IMR-90 (cell line): Measurements from ENCODE around the gene NDOR1. TPM values are rescaled to one million over a fixed set of nuclear protein-coding genes. Genes with fewer than 3 reads are reported as not detected.

Source experiments
- ATAC-seq: fragments of 200-7000 bp; cut with Tn5 transposase; 2 replicates; pipeline ENCODE4 v1.9.1; 2020; ENCODE audit warnings: low read depth, mild to moderate bottlenecking, moderate library complexity
- BruUV-seq: library from RNA; stranded (reverse); fragments of 400-500 nt; replicated peaks from 2 replicates; lab custom pipeline; 2021; lab: Mats Ljungman, UMichigan
- CTCF ChIA-PET: fragments of 300-600 bp; formaldehyde crosslinking; extraction: SDS; loops from one replicate; lab custom pipeline; 2021; ENCODE audit warnings: antibody characterized with exemption; lab: Yijun Ruan, JAX
- POLR2A ChIA-PET: fragments of 300-600 bp; sonication (Branson Sonifier 250); formaldehyde crosslinking; loops from one replicate; lab custom pipeline; 2022; ENCODE audit warnings: antibody characterized with exemption; ENCODE audit not compliant: unreplicated experiment; lab: Charles Lee
- DNase-seq: peaks from one replicate; pipeline ENCODE4 v3.0.0; 2013
- H2AFZ ChIP-seq: replicated peaks from 2 replicates; pipeline ENCODE3; 2013; ENCODE audit warnings: low read length, mild to moderate bottlenecking; ENCODE audit not compliant: poor library complexity
- H2AK5ac ChIP-seq: 2 replicates; pipeline ENCODE4 v1.6.1; 2013; ENCODE audit warnings: low read depth, low read length, inconsistent platforms
- H2AK9ac ChIP-seq: replicated peaks from 2 replicates; pipeline ENCODE3; 2013; ENCODE audit warnings: mild to moderate bottlenecking, low read depth, low read length, moderate library complexity; ENCODE audit not compliant: poor library complexity
- H2BK120ac ChIP-seq: 2 replicates; pipeline ENCODE4 v1.6.1; 2013; ENCODE audit warnings: low read depth, low read length, inconsistent platforms
- H2BK15ac ChIP-seq: 3 replicates; pipeline ENCODE4 v1.6.1; 2013; ENCODE audit warnings: low read depth, low read length, inconsistent platforms
- H2BK20ac ChIP-seq: 2 replicates; pipeline ENCODE4 v1.6.1; 2013; ENCODE audit warnings: low read depth, mild to moderate bottlenecking, inconsistent platforms, low read length, moderate library complexity
- H2BK5ac ChIP-seq: 2 replicates; pipeline ENCODE4 v1.6.1; 2013; ENCODE audit warnings: mild to moderate bottlenecking, low read depth, low read length, inconsistent platforms; ENCODE audit not compliant: poor library complexity, severe bottlenecking
- H3K14ac ChIP-seq: replicated peaks from 2 replicates; pipeline ENCODE4 v1.6.1; 2013; ENCODE audit warnings: low read depth, low read length, inconsistent platforms
- H3K18ac ChIP-seq: 2 replicates; pipeline ENCODE4 v1.6.1; 2013; ENCODE audit warnings: low read depth, low read length, control low read depth
- H3K23ac ChIP-seq: 2 replicates; pipeline ENCODE4 v1.6.1; 2013; ENCODE audit warnings: low read depth, low read length, inconsistent platforms
- H3K27ac ChIP-seq: 2 replicates; pipeline ENCODE4 v1.5.1; 2013; ENCODE audit warnings: mild to moderate bottlenecking, control low read depth, low read length; ENCODE audit not compliant: insufficient read depth
- H3K27me3 ChIP-seq: 2 replicates; pipeline ENCODE4 v1.6.1; 2013; ENCODE audit warnings: low read length; ENCODE audit not compliant: control insufficient read depth, insufficient read depth
- H3K36me3 ChIP-seq: 2 replicates; pipeline ENCODE4 v1.6.1; 2013; ENCODE audit warnings: low read length, mixed read lengths; ENCODE audit not compliant: control insufficient read depth, insufficient read depth
- H3K4ac ChIP-seq: 2 replicates; pipeline ENCODE4 v1.6.1; 2013; ENCODE audit warnings: low read depth, low read length, inconsistent platforms
- H3K4me1 ChIP-seq: 2 replicates; pipeline ENCODE4 v1.6.1; 2013; ENCODE audit warnings: low read length, mixed read lengths; ENCODE audit not compliant: control insufficient read depth, insufficient read depth
- H3K4me2 ChIP-seq: 2 replicates; pipeline ENCODE4 v1.6.1; 2013; ENCODE audit warnings: low read depth, mild to moderate bottlenecking, control low read depth, low read length, moderate library complexity
- H3K4me3 ChIP-seq: 2 replicates; pipeline ENCODE4 v1.5.1; 2013; ENCODE audit warnings: low read depth, mild to moderate bottlenecking, control low read depth, low read length, moderate library complexity; ENCODE audit not compliant: insufficient read depth
- H3K56ac ChIP-seq: 2 replicates; pipeline ENCODE4 v1.6.1; 2013; ENCODE audit warnings: low read length, inconsistent platforms; ENCODE audit not compliant: insufficient read depth; ENCODE audit errors: extremely low read depth
- H3K79me1 ChIP-seq, 2 experiments: 2 replicates each; pipeline ENCODE4 v1.6.1; 2013; ENCODE audit warnings: low read length in 2 of 2, inconsistent platforms in 1 of 2, low read depth in 1 of 2
- H3K9ac ChIP-seq: 2 replicates; pipeline ENCODE4 v1.6.1; 2013; ENCODE audit warnings: low read depth, low read length, control low read depth
- H3K9me1 ChIP-seq: 2 replicates; pipeline ENCODE4 v1.6.1; 2013; ENCODE audit warnings: low read length, inconsistent platforms; ENCODE audit not compliant: insufficient read depth
- H3K9me3 ChIP-seq: 2 replicates; pipeline ENCODE4 v1.6.1; 2013; ENCODE audit warnings: low read length; ENCODE audit not compliant: control insufficient read depth, insufficient read depth
- H4K20me1 ChIP-seq: 2 replicates; pipeline ENCODE4 v1.6.1; 2013; ENCODE audit warnings: low read length, inconsistent platforms; ENCODE audit not compliant: insufficient read depth
- H4K5ac ChIP-seq: 2 replicates; pipeline ENCODE4 v1.6.1; 2013; ENCODE audit warnings: mild to moderate bottlenecking, low read depth, low read length, control low read depth
- H4K8ac ChIP-seq, 2 experiments: 2 replicates each; pipeline ENCODE4 v1.6.1; 2013; ENCODE audit warnings: low read depth in 2 of 2, low read length in 2 of 2, control low read depth in 1 of 2, inconsistent platforms in 1 of 2
- H4K91ac ChIP-seq: 2 replicates; pipeline ENCODE4 v1.6.1; 2013; ENCODE audit warnings: low read depth, low read length, inconsistent platforms; ENCODE audit not compliant: insufficient read depth
- CHD1 ChIP-seq: IDR thresholded peaks from 2 replicates; pipeline ENCODE4 v1.6.1; 2012; ENCODE audit warnings: low read depth, low read length, improper control_type of control experiment
- WGBS, 2 experiments: methylation state at CpG; one replicate each; pipeline versions ENCODE4 v1.1.5 to v1.1.7; 2013; ENCODE audit warnings: missing lambda C conversion rate in 2 of 2; ENCODE audit not compliant: insufficient read length in 1 of 2; ENCODE audit errors: extremely low coverage in 2 of 2; 5-methylcytosine and 5-hydroxymethylcytosine counted together
- dilution Hi-C: fragments of 300-500 bp; cut with HindIII; formaldehyde crosslinking; loops from one replicate; pipeline ENCODE4 v1.14.3; 2018; ENCODE audit warnings: low sequenced_read_pairs; ENCODE audit not compliant: unreplicated experiment
- in situ Hi-C: fragments of 300-500 bp; cut with MboI; formaldehyde crosslinking; loops from 3 replicates; pipeline ENCODE4 v1.14.3; 2019; ENCODE audit warnings: low sequenced_read_pairs, inconsistent platforms, mixed read lengths
- intact Hi-C: fragments of 100-400 bp; cut with micrococcal nuclease; formaldehyde crosslinking; loops from 2 replicates; pipeline ENCODE4 v1.10.0; 2022
- polyA plus RNA-seq, 3 experiments: library from polyadenylated mRNA; depleted of rRNA; stranded (reverse); fragments of >200 nt; gene quantifications; 2 replicates each; pipeline ENCODE4 v1.2.3, GENCODE V29; 2012; ENCODE audit warnings: low replicate concordance in 1 of 3
- total RNA-seq: library from RNA; depleted of rRNA; stranded (reverse); fragments of >200 nt; gene quantifications from 2 replicates; pipeline ENCODE4 v1.2.3, GENCODE V29; 2012

Gene NDOR1
- total and polyA plus RNA-seq, 2 of the 4 experiments (the other 2 are of a cell fraction): 0.90 to 10.6 TPM

GRCh38 chr9:137170486-137171148, 34.9 kb upstream of the NDOR1 start:
- H3K14ac ChIP-seq: no peak overlapping the region
- H2AK5ac ChIP-seq: no peak overlapping the region
- no peak overlapping the region for H3K9ac ChIP-seq
- peaks cover 4% of the 10 kb centered on the region; the same call in 1 of the 2 replicates for H3K4me1 ChIP-seq
- no peaks in the 10 kb centered on the region for H4K20me1 ChIP-seq
- intact Hi-C loops (no loop called here), in situ Hi-C loops (no loop called here), dilution Hi-C loops (no loop called here)
- BruUV-seq: no TSS peak
- no peak for TF ChIP-seq CHD1
- H2BK5ac ChIP-seq: no peak overlapping the region
- no peaks in the 10 kb centered on the region for H3K9me1 ChIP-seq
- ChIA-PET CTCF (no interaction called here), POLR2A (no interaction called here)
- H3K79me1 ChIP-seq: no peaks in the 10 kb centered on the region
- H4K5ac ChIP-seq: no peak overlapping the region
- no peak overlapping the region for H4K91ac ChIP-seq
- WGBS, 2 experiments: 17% methylated on average over 1 of the region's 14 CpGs; no CpG with 5 or more reads in 1 of the 2 experiments
- ATAC-seq (no peak), DNase-seq (no peak)
- no peak overlapping the region for H3K27ac ChIP-seq
- H2BK20ac ChIP-seq: no peak overlapping the region
- no peak overlapping the region for H3K4ac ChIP-seq
- no peak overlapping the region for H4K8ac ChIP-seq
- H3K56ac ChIP-seq: no peak overlapping the region
- H3K27me3 ChIP-seq: peaks cover 63% of the 10 kb centered on the region
- H3K9me3 ChIP-seq: no peaks in the 10 kb centered on the region
- no peak overlapping the region for H2AK9ac ChIP-seq
- H3K4me2 ChIP-seq: no peak overlapping the region
- no peak overlapping the region for H3K18ac ChIP-seq
- no peak overlapping the region for H3K23ac ChIP-seq
- H3K36me3 ChIP-seq: no peaks in the 10 kb centered on the region
- no peak overlapping the region for H3K4me3 ChIP-seq
- no peak overlapping the region for H2BK120ac ChIP-seq
- H2AFZ ChIP-seq: no peak overlapping the region
- H2BK15ac ChIP-seq: no peak overlapping the region
